Posterior vena cava (tissue), 2 donors: ENCODE measurements around the gene KCNJ12. TPM values are rescaled to one million over a fixed set of nuclear protein-coding genes. Genes with fewer than 3 reads are reported as not detected.
"Not testable (repeated sequence)": the region's sequence is repeated elsewhere in the genome, so short reads cannot be mapped to it uniquely, and the experiment has no call there.

Source experiments
- DNase-seq: peaks from one replicate; pipeline ENCODE4 v3.0.0-alpha.2; 2020; ENCODE audit warnings: low spot score
- intact Hi-C, 2 donors: fragments of 100-400 bp; cut with DNase I; formaldehyde crosslinking; loops; one replicate each; pipeline versions ENCODE4 v1.14.1 to v1.14.2; 2022 to 2023
- total RNA-seq, 2 donors: library from RNA; stranded (reverse); fragmentation: NEBNext Ultra II Directional; extraction: Animal tissue kit (Norgen Biotek cat#: 25700); gene quantifications; one replicate each; pipeline ENCODE4 v1.2.1, GENCODE V29; 2021
- donor health status: DM: yes; HTN: yes; CAD: no.
- donor health status: DM: yes; HTN: yes; CAD: no.

The KCNJ12 gene
- total RNA-seq, 2 donors from 2014 or later = 6.8 to 6.9 TPM

DNA sequence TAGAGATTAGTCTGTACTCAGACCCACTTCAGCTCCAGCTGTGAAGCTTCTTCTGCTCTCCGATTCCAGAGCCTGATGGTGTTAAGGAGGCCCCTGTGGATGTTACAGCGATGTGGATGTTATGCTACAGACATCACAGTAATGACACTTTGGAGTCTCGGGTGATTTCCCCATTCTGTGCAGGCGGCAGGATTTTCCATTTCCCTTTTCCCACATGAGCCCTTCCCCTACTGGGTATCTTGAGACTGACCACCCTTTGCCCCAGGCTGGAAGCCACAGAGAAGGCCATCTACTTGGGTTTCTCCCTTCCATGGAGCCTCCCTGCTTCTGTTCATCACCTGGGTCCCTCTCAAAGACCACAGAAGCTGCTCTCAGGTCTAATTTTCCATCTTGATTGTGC is 78.3 kb downstream of the KCNJ12 start:
- intact Hi-C loops = loop anchor here (10.0 kb wide), 2 partner anchors 60 to 330 kb away; partner anchors contain the start of gene DHRS7B (in 1 of the 2)
- DNase-seq = no peak

DNA sequence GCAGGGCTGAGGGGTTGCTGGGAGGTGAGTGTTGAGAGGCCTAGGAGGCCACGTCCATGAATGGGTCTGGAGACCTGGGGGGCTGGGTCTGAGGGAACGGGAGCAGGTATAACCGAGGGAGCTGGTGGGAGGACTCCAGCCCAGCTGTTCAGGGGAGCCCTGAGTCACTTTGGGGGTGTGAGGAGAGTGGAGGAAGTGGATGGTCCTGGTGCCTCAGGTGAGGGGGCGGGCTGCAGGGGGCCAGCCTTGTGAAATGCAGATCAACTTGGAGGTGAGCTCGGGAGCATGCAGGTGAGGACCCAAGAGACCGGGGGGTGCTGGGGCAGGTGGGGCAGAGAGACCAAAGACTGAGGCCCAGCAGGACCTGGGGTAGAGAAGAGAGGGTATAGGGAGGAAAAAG is 79.6 kb downstream of the KCNJ12 start:
- no peak for DNase-seq
- intact Hi-C loops = loop anchor here (5.0 to 10.0 kb wide), 3 partner anchors 57 to 331 kb away; partner anchors contain the start of gene DHRS7B (in 1 of the 2)

DNA sequence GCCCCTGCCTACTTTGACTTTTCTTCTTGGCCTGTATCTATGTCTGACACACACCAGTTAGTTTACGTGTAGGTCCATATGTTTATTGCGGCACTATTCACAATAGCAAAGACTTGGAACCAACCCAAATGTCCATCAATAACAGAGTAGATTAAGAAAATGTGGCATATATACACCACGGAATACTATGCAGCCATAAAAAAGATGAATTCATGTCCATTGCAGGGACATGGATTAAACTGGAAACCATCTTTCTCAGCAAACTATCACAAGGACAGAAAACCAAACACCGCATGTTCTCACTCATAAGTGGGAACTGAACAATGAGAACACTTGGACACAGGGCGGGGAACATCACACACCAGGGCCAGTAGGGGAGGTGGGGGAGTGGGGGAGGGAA is 80.3 kb downstream of the KCNJ12 start:
- intact Hi-C loops = loop anchor here (5.0 to 10.0 kb wide), 3 partner anchors 56 to 332 kb away; partner anchors contain the start of gene DHRS7B (in 1 of the 2)
- DNase-seq = not testable (repeated sequence)

DNA sequence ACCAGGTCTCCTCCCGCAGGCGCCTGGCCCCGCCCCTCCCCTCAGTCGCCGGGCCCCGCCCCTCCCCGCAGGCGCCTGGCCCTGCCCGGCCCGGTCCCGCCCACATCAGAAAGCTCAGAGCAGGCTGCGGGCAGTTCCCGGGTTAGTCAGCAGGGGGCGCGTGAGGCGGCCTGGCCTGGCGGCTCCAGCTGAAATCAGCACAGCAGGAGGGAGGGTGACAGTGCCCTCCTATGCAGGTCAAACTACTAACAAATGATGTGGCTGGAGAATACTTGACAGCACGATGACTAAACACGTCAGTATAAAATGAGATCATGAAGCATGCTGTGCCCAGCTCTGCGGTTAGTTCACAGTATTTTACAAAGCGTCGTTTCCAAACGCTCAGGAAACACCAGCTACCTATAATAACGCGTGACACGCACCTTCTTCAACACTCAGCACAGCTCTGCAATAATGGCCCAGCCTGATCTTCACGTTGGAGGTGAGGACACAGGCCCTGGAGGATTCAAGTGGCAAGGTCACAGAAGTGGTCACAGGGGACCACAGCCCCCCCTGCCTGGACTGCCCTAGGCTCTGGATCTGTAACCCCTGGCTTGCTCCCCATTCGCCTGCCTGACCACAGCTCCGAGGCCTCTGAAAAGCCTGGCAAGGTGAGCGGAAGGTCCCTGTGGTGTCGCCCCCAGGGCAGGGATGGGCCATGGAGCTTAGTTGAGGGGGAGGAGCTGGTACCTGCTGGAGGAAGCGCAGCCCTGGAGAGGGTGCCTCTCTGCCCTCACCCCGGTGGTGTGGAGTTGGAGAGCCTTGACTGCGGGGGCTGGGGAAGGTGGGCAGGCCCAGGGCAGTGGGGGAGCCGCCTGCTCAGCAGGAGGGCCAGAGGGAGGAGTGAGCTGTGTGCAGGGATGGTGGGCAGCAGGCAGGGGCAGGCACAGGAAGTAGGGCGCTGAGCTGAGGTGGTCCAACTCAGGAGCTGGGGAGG is 81.2 kb downstream of the KCNJ12 start:
- DNase-seq = peak; percentile 97
- intact Hi-C loops = loop anchor here (5.0 to 10.0 kb wide), 3 partner anchors 55 to 333 kb away; partner anchors contain the start of gene DHRS7B (in 1 of the 2)

DNA sequence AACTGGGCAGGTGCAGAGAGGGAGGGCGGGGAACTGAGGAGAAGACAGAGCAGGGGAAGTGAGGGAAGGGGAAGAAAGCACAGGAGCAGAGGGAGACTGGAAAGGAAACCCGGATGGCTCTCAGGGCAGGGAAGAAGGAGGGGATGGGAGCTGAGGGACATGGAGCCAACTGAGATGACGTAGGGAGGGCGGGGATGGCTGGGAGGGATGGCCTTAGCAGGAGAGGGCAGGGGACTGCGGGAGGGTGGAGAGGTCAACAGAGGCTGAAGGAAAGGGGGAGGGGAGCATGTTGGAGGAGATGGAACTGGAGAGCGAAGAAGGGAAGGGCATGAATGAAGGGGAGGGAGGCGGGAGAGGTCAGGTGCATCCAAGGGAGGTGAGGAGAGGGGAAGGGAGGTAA is 81.9 kb downstream of the KCNJ12 start:
- no peak for DNase-seq
- intact Hi-C loops = loop anchor here (5.0 to 10.0 kb wide), 3 partner anchors 54 to 333 kb away; partner anchors contain the start of gene DHRS7B (in 1 of the 2)

DNA sequence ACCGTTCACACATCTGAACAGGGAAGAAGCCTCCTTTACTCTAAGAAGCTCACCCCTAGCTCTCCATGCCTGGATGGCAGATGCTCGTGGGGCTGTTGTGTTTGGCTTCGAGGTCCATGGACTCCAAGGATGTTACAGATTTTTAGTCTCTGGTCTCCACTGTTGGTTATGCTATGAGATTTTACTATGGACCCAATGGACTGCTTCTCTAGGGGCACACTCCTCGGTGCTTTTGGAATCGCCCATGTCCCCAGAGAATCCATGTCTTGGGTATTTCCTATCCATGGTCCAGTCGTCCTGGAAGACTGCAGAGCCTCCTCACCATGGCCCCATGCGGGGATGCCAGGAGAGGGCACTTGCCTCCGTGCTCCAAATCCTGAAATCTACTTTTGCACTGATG is 83.4 kb downstream of the KCNJ12 start:
- intact Hi-C loops = loop anchor here (5.0 to 10.0 kb wide), 3 partner anchors 53 to 335 kb away; partner anchors contain the start of gene DHRS7B (in 1 of the 2)
- DNase-seq = no peak

DNA sequence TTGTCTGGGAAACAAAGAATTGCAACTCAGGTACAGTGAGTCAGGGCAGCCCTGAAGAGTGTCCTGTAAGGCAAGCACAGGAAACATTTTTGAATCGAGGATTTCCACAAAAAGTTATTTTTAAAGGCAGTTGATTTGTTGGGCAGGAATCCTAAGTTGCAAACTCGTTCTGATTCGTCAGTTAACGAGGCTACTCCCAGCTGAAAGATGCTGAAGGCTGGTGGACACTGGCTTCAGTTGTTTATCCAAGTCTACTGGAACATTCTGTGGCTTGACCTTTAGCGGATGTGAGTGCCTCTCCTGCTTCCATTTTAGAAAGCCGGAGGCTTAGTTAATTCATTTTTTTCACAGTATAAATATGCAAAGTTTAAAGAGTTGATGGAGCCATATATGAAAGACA is 84.2 kb downstream of the KCNJ12 start:
- DNase-seq = no peak
- intact Hi-C loops = no loop called here

DNA sequence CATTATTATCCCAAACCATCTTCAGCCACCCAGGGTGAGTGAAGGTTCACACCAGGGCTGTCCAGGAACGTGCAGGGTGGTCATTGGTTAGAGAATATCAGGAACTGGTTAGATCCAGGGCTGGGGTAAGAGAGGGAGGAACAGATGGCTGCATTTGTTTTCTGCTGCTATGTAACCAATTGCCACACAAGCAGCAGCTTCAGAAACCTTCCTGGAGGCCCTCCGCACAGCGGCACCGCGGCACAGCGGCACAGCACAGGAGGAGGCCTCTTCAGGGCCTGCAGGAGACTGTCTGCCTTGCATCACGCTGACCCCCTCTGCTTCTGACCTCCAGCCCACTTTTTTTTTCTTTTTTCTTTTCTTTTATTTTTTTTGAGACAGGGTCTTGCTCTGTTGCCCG is 86.1 kb downstream of the KCNJ12 start:
- intact Hi-C loops = no loop called here
- DNase-seq = no peak

DNA sequence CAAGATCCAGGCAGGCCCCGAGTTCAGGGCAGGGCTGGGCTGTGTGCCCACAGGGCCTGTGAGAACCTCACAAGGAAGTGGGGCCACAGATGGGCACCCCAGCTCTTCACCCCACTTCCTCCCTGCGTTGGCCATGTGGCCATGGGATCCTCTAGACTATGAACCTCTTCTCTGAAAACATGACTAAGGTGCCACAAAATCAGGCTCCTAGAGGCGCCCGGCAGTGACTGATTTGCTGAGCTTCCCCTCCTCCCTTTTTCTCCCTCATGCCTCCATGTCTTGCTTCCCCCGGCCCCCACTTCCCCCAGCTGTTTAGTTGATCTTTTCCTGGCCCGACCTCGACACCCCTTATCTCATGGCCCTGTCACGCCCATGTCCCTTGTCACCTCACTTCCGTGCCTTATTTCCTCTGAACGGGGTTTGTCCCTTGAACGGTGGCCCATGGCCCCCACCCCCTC is 87.1 kb downstream of the KCNJ12 start:
- no peak for DNase-seq
- intact Hi-C loops = no loop called here

DNA sequence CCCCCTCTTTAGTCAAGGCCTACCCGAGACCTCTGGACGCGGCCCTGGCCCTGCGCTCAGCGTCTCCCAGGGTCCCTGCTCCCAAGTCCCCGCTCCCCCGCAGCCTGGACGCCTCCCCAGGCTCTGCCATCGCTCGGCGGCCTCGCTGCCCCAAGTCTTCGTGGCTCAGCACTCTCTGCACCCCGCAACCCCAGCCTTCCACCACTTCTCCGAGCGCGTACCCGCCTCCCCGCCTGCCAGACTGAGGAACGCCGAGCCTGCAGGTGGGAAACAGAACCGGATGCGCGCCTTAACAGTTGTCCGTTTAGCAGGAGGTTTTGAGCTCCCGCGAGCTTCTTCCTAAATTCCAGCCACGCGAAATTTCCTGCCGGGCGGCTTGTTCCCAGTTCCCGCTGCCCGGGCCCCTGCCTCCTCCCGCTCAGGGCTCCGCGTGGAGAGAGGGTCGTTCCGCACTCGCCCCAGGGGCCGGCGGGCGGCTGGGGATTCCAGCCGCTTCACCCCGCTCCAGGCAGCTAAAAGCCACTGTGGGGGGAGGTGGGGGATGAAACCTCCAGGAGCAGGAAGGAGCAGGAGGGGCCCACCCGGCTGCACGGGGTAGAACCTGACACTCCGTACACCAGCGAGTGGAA is 87.7 kb downstream of the KCNJ12 start:
- no peak for DNase-seq
- intact Hi-C loops = no loop called here

DNA sequence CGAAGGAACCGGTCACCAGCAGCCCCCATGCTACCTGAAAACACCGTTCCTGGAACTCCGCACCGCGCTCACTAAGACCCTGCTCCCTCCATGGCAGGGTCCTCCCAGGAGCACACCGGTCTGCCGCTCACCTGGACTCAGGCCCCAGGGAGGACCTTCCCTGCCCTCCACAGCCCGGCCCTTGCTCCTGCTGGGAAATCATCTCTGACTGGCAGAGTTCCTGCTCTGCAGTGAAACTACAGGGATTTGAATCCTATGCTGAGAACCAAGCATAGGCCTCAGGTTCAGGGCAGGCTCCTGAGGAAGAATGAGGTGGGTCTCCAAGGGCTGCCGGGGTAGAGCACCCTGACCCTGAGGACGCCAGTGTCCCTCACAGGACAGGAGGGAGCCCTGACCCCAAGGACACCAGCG is 88.5 kb downstream of the KCNJ12 start:
- intact Hi-C loops = no loop called here
- no peak for DNase-seq

DNA sequence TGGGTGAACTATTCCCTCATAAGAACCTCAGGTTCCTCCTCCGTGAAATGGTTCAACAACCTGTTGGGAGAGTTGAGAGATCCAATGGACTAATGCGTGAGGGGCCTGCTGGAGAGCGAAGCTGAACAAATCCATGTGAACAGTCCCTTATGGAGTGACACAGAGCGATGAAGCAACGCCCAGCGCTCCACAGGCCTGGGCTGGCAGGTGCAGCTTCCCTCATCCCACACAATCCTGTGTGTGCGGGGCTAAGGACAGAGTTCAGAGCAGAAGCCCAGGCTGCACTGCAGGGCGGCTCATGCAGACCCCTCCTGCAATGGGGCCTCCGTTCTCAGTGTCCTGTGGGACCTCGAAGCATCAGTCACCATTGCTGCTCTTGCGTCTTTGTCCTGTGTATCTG is 90.4 kb downstream of the KCNJ12 start:
- DNase-seq = no peak
- intact Hi-C loops = no loop called here

DNA sequence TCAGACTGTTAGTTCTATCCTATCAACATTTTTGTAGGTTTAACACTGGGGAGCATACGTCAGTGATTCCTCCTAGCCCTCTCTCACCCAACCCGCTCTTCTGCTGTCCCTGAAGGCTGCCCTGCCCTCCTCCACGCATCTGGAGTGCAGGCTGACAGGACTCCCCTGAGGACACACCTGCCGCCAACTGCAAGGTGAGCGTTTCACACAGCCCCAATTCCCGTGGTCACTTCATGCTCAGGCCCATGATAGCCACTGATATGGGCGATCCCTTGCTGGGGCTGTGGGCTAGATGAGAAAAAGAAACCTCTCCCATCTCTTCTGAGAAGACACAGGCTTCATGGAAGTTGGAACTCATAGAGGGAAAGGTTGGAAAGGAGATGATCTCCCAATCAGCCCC is 91.0 kb downstream of the KCNJ12 start:
- intact Hi-C loops = no loop called here
- no peak for DNase-seq

DNA sequence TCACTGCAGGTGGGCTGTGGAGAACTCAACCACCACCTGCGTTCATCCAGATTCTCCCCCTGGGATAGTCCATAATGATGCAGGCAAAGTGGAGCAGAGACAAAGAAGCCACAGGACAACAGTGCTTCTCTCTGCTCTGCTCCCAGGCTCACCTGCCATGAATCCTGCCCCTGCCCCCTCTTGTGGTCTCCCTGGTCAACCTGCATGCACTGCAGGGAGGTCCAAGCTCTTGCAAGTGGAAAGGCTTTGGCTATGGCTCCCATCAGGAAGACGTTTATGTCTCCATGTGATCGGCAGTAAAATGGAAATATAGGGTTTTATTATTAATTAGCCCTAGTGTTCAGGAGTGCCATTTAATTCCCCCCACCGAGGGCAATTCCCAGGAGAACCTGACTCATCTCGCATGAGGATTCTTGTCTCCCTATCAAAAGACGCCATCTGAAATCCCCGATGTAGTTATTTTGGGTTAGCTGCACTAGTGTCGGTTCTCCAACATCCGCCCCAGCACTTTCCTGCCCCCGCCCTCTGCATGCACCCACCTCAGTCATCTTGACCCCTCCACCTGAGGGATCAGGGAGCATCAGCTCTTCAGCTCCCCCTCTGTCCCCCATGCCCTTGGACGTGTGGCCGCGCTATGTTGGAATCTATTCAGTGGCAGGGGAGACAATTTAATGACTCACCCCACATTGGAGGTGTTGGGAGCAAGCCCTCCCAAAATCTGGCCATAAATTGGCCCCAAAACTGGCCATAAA is 91.8 kb downstream of the KCNJ12 start:
- intact Hi-C loops = no loop called here
- no peak for DNase-seq

Other genes starting within 250 kb of the KCNJ12 start
- 10 to 100 TPM; 13.6 to 19.0 TPM for gene DHRS7B, start 249.4 kb upstream of the KCNJ12 start, total RNA-seq
- 10 to 100 TPM; 18.5 to 18.7 TPM for gene TMEM11, start 162.2 kb upstream of the KCNJ12 start, total RNA-seq
- 1 to 10 TPM; 7.8 to 8.8 TPM for gene NATD1, start 122.9 kb upstream of the KCNJ12 start, total RNA-seq
- gene MAP2K3, start 91.6 kb upstream of the KCNJ12 start, total RNA-seq = 10 to 100 TPM; 47.7 to 83.4 TPM